OCI-LY3 (cell line): ENCODE results near the gene PACRG.

ENCODE experiments used
- H2AFZ ChIP-seq: fragments of 200-600, 300-600 bp; shearing (Covaris generic); 2 replicates; pipeline ENCODE4 v1.6.0; 2014; ENCODE audit warnings: antibody characterized with exemption, low read depth, low read length
- H3K27ac ChIP-seq: fragments of 200-600, 300-600 bp; sonication (generic); 2 replicates; pipeline ENCODE4 v1.5.1; 2014; ENCODE audit warnings: mild to moderate bottlenecking, low read length, moderate library complexity, mixed read lengths
- H3K27me3 ChIP-seq: fragments of 200-600, 300-600 bp; sonication (generic); 2 replicates; pipeline ENCODE4 v1.6.1; 2014; ENCODE audit warnings: low read depth, low read length, mixed read lengths
- H3K36me3 ChIP-seq: fragments of 200-600, 300-600 bp; sonication (generic); replicated peaks from 2 replicates; pipeline ENCODE3; 2014; ENCODE audit warnings: low read depth, low read length, mixed read lengths
- H3K4me1 ChIP-seq: fragments of 300-600, 200-600 bp; sonication (generic); 2 replicates; pipeline ENCODE4 v1.6.1; 2014; ENCODE audit warnings: low read length, mixed read lengths
- H3K4me2 ChIP-seq: fragments of 200-600, 300-600 bp; sonication (generic); 2 replicates; pipeline ENCODE4 v1.6.1; 2014; ENCODE audit warnings: low read length, mixed read lengths
- H3K4me3 ChIP-seq: fragments of 300-600, 200-600 bp; sonication (generic); 2 replicates; pipeline ENCODE4 v1.5.1; 2014; ENCODE audit warnings: antibody characterized with exemption, mild to moderate bottlenecking, low read length, moderate library complexity
- H3K79me2 ChIP-seq: fragments of 300-600, 200-600 bp; shearing (Covaris generic); 2 replicates; pipeline ENCODE4 v1.6.1; 2014; ENCODE audit warnings: mild to moderate bottlenecking, low read length, mixed read lengths
- H3K9ac ChIP-seq: fragments of 300-600, 200-600 bp; shearing (Covaris generic); 2 replicates; pipeline ENCODE4 v1.6.0; 2014; ENCODE audit warnings: mild to moderate bottlenecking, low read length, moderate library complexity
- H3K9me3 ChIP-seq: fragments of 200-600, 300-600 bp; shearing (Covaris generic); 2 replicates; pipeline ENCODE4 v1.6.1; 2014; ENCODE audit warnings: low read length, mixed read lengths; ENCODE audit not compliant: insufficient read depth
- H4K20me1 ChIP-seq: fragments of 200-600, 300-600 bp; sonication (generic); 2 replicates; pipeline ENCODE4 v1.6.1; 2016; ENCODE audit warnings: low read length, mixed read lengths; ENCODE audit not compliant: insufficient read depth
- EZH2phosphoT487 ChIP-seq: fragments of 200-600 bp; shearing (Covaris generic); IDR thresholded peaks from 2 replicates; pipeline ENCODE4 v1.6.1; 2018; ENCODE audit warnings: antibody characterized with exemption, mixed run types, low read depth
- TF ChIP-seq, protein P1 (sequence below): fragments of 200-600, 300-600 bp; sonication (generic); IDR thresholded peaks from 2 replicates; pipeline ENCODE4 v1.5.1; 2014; ENCODE audit warnings: antibody characterized with exemption, low read length, low read depth

PACRG gene

GRCh38 chr6:163254341-163254835 is 526.6 kb downstream of the PACRG start:
- Histone ChIP-seq H2AFZ (no peak overlapping the region), H3K4me2 (no peak overlapping the region), H3K9me3 (no peaks in the 10 kb centered on the region), H3K4me1 (no peaks in the 10 kb centered on the region), H3K9ac (no peak overlapping the region), H4K20me1 (no peaks in the 10 kb centered on the region), H3K36me3 (no peaks in the 10 kb centered on the region), H3K4me3 (no peak overlapping the region), H3K27me3 (no peaks in the 10 kb centered on the region), H3K79me2 (no peaks in the 10 kb centered on the region), H3K27ac (no peak overlapping the region)
- TF ChIP-seq EZH2phosphoT487, result no peak
- TF ChIP-seq, protein P1, sequence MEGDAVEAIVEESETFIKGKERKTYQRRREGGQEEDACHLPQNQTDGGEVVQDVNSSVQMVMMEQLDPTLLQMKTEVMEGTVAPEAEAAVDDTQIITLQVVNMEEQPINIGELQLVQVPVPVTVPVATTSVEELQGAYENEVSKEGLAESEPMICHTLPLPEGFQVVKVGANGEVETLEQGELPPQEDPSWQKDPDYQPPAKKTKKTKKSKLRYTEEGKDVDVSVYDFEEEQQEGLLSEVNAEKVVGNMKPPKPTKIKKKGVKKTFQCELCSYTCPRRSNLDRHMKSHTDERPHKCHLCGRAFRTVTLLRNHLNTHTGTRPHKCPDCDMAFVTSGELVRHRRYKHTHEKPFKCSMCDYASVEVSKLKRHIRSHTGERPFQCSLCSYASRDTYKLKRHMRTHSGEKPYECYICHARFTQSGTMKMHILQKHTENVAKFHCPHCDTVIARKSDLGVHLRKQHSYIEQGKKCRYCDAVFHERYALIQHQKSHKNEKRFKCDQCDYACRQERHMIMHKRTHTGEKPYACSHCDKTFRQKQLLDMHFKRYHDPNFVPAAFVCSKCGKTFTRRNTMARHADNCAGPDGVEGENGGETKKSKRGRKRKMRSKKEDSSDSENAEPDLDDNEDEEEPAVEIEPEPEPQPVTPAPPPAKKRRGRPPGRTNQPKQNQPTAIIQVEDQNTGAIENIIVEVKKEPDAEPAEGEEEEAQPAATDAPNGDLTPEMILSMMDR, result no peak

DNA sequence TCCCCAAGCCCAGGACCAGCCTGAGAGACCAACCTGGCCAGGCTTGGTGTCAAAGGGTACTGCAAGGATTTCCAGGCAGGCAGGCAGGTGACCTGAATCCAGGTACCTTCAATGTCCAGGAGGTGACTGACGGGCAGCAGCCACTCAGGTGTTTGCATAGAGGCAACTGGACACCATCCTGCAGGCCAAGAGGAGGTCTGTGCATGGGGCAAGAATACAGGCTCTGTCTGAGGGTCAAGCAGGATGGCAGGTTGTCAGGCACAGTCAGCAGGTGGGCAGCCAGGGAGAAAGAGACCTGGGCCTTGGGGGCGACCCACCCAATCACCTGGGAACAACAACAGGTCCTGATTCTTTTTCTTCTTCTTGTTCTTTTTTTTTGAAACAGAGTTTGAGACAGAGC is 527.5 kb downstream of the PACRG start:
- Histone ChIP-seq H3K9me3 (no peaks in the 10 kb centered on the region), H3K27ac (no peak overlapping the region), H3K27me3 (no peaks in the 10 kb centered on the region), H3K4me2 (no peak overlapping the region), H3K4me3 (no peak overlapping the region), H2AFZ (no peak overlapping the region), H3K9ac (no peak overlapping the region), H3K79me2 (no peaks in the 10 kb centered on the region), H4K20me1 (no peaks in the 10 kb centered on the region), H3K4me1 (0 out of 2 replicates have a peak, but pooled peaks cover under 1% of the 10 kb centered on the region), H3K36me3 (no peaks in the 10 kb centered on the region)
- TF ChIP-seq, protein P1, result no peak
- TF ChIP-seq EZH2phosphoT487, result no peak

DNA sequence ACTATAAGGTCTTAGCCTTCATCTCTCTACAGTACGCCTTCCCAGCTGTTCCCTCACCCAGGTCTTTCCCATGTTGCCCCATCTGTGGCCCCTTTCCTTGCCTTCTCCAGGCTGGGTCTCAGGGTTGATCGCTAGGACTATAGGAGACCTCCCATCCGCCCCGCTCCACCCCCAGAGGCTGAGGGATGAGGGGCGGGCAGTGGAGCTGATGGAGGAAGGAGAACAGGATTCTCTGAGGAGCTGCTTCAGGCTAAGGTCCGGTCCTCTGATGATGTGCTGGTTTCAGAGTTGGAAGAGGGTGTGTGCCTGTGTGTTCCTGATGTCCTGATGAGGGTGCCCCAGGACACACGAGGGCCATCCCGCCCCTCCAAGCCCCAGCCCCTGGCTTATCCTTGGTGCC is 531.9 kb downstream of the PACRG start:
- no peak for TF ChIP-seq EZH2phosphoT487
- TF ChIP-seq, protein P1, result no peak
- Histone ChIP-seq H3K36me3 (no peaks in the 10 kb centered on the region), H3K4me1 (0 out of 2 replicates have a peak, but pooled peaks cover 6% of the 10 kb centered on the region), H3K27me3 (no peaks in the 10 kb centered on the region), H3K4me2 (no peak overlapping the region), H4K20me1 (no peaks in the 10 kb centered on the region), H3K79me2 (no peaks in the 10 kb centered on the region), H3K4me3 (no peak overlapping the region), H2AFZ (no peak overlapping the region), H3K9me3 (no peaks in the 10 kb centered on the region), H3K27ac (no peak overlapping the region), H3K9ac (no peak overlapping the region)

DNA sequence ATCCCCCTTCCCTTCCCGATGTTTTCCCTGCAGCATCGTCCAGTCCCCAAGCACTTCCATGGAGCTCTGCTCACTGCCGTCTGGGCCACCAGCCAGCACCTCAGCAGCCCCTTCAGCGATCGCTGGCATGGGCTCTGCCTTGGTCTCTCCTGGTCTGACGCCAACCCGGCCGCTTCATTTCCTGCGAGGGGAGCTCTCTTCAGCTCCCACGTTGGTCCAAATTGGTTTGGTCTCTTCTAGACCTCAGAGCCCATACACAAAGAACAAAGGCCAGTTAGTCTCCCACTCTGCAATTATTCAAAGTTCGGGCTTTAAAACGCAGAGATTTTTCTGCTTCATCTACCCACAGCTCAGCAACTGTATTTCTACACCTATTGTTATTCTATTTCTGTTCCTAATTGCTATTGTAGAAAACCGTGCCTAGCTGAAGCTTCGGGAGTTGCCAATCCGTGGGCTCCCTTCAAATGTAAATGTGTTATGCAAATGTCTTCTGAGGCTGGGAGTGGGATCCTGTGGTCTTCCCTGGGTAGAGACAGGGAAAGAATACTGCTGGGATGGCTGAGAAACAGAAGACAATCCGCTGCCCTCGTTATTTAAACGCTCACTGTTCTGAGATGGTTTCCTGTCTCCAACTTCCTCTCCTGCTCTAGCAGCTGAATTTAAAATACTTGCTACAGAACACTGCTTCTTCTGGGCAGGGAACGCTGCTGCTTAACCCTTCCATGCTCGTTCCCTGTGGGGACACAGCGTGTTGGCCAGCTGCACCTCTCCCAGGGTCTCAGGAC is 532.5 kb downstream of the PACRG start:
- H3K9me3 ChIP-seq, result no peaks in the 10 kb centered on the region
- 0 out of 2 replicates have a peak, but pooled peaks cover 6% of the 10 kb centered on the region for H3K4me1 ChIP-seq
- no peak for TF ChIP-seq EZH2phosphoT487
- TF ChIP-seq, protein P1, result no peak
- peak overlapping the region; percentile 79 for H3K4me2 ChIP-seq
- peak overlapping the region; percentile 68 for H3K4me3 ChIP-seq
- H3K36me3 ChIP-seq, result no peaks in the 10 kb centered on the region
- no peaks in the 10 kb centered on the region for H3K79me2 ChIP-seq
- no peak overlapping the region for H3K27ac ChIP-seq
- H2AFZ ChIP-seq, result peak overlapping the region; percentile 65
- no peaks in the 10 kb centered on the region for H4K20me1 ChIP-seq
- no peaks in the 10 kb centered on the region for H3K27me3 ChIP-seq
- no peak overlapping the region for H3K9ac ChIP-seq
